DMS53 (cell line): ENCODE results near the gene AMPD2.

Source experiments
- DNase-seq: peaks from one replicate; lab custom pipeline; 2025; lab: John Stamatoyannopoulos, UW

Gene AMPD2

DNA sequence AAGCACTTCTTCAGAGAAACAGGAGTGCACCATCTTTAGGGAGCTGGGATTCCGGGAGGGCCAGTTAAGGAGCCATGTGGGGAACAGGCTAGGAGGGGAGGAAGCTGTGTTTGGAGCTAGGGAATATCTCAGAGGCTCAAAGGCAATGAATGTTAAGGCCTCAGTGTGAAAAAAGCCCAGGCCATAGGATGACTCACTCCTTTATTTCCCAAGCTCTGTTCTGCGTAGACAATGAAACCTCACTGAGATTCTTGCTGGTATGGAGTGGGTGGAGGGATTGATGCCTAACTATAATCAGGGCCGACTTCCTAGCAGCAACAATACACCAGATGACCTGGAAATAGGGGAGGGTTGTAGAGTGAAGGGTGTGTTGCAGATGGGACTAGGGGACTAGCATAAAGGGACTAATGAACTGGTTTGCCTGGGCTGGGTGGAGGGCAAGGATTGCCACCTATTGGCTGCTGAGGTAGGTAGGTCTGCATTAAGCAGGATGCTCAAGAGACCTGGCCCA lies 2.3 kb upstream of the AMPD2 start:
- DNase-seq: peak; percentile 54

DNA sequence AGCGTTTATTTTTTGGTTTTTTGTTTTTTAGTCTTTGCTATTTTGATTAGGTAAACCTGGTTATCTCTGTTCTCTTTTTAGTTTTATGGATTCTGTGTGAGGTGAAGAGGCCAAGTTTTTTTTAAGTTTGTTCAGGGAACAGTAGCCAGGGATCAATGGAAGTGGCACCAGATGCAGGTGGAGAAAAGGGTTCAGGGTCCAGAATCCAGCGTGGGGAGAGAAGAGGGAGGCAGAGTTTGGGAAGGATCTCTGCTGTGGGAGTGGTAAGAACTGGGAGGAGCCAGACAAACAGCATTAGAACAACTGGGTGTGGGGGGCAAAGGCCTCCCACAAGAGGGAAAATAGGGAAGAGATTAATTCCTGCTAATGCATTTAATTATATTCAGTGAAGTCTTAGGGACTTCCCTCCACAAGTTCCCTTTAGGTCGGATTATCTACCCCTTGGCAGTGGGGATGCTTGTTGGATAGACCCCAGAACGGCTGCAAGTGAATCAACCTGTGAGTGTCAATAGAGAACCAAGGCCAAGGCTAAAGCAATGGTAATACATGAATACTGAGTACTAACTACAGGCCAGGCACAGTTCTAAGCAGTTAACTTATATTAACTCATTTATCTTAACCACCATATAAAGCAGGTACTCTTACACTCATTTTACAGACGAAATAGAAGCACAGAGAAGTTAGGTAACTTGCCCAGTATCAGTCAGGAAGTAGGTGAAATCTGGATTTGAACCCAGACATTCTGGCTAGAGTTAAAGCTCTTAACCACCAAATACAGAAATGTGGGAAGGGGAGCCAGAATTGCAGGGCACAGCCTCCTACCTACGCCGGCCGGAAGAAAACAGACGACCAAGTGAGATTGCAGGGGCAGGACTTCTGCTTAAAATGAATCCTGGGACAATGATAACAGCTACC lies 719 bp upstream of the AMPD2 start:
- no peak for DNase-seq

DNA sequence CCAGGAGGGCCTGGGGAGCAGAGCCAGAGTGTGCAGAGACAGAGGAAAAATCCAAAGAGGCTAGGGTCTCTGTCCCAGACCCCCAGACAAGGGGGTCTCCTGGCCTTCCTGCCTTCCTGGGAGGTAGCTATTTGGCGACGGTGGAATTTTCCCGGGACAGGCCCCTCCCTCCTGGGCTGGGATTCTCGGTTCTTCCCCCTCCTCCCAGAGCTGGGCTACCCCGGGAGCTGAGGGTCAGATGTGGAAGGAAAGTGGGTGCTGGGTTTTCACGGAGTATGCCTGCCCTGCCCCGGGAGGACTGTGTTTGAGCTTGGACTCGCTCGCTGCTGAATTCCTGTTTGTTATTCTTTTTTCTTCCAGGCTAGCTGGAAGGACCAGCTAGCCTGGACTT lies 759 bp downstream of the AMPD2 start:
- peak; percentile 75 for DNase-seq

DNA sequence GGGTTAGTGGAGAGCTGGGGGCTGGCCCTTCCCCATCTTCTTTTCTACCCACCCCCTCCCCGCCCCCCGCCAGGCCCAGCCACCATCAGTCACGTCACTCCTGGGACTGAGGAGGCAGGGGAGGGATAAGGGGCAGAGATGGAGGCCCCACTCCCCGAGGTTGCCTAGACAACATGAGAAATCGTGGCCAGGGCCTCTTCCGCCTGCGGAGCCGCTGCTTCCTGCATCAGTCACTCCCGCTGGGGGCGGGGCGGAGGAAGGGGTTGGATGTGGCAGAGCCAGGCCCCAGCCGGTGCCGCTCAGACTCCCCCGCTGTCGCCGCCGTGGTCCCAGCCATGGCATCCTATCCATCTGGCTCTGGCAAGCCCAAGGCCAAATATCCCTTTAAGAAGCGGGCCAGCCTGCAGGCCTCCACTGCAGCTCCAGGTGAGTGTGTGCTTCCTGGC lies 1.2 kb downstream of the AMPD2 start:
- DNase-seq: peak; percentile 97

DNA sequence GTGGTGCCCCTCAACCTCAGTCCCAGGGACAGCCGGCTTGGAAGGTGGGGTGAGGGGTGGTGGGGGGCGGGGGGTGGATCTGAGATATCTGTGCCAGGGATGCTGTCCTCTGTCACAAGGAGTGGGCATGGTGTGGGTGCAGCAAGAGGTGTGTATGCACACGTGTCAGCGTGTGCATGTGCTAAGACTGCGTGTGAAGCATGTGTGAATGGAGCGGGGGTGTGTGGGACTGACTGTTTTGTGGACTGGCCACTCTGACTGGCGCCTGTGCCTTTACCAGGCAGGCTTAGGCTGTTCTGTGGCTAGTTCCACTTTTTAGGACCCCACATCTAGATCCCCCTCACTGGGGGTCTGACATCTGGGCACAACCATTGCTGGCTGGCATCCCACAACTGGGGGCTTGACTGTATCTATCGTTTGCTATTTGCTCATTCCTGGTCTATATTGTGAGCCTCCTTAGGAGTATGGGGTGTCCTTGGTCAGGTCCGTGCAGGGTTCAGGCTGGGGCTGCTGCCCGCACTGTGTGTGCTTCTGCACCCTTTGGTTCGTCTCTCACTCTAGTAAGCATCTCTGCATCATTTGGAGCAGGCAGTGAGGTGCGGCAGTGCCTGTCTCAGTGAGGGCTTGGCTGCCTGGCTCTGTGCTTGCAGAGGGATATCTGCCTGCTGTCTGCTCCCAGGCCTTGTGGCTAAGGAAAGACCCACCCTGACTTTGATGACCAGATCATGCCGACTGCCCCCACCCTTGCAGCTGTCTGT lies 1.9 kb downstream of the AMPD2 start:
- peak; percentile 42 for DNase-seq

DNA sequence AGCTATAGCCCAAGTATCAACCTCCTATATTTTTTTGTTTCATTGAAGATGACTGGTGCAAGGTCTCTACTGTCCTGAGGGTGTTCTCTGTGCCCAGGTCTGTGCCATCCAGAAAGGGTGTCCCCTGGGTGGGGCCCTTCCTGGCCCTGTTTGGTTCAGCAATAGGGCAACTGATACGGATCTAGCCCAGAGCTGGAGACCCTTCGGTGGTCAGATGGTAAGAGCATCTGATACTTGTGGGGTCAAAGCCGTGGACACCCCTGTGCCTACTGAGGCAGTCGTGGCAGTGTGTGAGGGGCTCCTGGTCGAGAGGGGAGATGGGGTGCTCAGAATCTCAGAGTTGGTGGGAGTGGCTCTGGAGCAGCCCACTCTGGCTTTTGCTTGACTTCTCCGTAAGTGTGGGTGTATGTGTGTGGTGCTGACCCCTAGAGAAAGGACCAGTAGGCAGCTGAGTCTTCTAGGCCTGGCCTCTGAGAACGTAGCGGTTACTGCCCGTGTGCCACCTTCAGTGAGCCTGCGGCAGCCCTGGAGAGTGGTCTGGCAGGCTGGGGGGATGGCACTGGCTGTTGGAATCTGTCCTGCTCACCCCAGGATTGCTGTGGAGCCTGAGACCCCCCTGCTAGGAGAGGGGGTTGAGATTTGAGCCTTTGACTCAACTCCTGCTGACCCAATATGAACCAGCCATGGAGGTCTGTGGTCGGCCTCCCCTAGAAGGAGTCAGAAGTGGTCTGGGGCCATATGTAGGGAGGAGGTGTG lies 2.7 kb downstream of the AMPD2 start:
- DNase-seq: no peak

GRCh38 chr1:109622895-109623294 lies 3.3 kb downstream of the AMPD2 start:
- no peak for DNase-seq

DNA sequence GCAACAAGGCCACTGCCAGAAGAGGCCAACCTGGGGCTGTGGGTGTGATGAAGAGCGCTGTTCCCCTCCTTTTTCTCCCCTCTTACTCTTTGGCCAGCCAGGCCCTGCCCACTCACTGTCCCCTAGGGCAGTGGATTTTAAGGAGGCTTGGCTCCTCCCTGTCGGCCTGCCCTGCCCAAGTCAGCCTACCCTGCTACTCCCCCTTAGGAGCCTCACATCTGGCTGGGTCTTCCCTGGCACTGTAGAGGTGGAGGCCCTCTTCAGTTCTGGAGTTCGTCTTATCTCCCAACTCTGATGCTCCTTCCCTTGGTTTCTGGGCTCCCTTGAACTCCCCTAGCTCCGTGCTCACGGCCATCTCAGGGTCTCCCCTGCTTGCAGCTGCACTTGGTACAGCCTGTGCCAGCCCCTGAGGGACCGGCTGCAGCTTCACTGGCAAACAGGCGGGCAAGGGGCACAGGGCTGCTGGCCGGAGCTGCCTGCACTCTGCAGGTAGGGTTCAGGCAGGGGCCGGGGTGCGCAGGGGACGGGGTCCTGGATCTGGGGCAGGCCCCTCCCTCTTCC lies 4.0 kb downstream of the AMPD2 start:
- no peak for DNase-seq

- DNase-seq: no peak
These were observed 4.8 kb downstream of the AMPD2 start for GRCh38 chr1:109624201-109625010.

DNA sequence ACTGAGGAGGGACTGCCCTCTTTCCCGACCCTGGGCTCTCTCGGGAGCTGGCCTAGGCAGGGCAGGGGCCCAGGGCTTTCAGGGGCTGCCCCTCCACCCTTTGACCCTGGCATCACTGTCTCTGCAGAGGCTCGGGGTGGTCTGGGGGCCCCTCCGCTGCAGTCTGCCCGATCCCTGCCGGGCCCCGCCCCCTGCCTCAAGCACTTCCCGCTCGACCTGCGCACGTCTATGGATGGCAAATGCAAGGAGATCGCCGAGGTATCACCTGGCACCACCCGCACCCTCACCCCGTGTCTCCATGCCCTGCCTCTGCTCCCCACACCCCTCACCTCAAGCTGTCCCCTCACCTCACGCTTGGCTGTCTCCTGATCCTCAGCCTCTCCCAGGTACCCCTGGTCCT lies 5.5 kb downstream of the AMPD2 start:
- DNase-seq: no peak

DNA sequence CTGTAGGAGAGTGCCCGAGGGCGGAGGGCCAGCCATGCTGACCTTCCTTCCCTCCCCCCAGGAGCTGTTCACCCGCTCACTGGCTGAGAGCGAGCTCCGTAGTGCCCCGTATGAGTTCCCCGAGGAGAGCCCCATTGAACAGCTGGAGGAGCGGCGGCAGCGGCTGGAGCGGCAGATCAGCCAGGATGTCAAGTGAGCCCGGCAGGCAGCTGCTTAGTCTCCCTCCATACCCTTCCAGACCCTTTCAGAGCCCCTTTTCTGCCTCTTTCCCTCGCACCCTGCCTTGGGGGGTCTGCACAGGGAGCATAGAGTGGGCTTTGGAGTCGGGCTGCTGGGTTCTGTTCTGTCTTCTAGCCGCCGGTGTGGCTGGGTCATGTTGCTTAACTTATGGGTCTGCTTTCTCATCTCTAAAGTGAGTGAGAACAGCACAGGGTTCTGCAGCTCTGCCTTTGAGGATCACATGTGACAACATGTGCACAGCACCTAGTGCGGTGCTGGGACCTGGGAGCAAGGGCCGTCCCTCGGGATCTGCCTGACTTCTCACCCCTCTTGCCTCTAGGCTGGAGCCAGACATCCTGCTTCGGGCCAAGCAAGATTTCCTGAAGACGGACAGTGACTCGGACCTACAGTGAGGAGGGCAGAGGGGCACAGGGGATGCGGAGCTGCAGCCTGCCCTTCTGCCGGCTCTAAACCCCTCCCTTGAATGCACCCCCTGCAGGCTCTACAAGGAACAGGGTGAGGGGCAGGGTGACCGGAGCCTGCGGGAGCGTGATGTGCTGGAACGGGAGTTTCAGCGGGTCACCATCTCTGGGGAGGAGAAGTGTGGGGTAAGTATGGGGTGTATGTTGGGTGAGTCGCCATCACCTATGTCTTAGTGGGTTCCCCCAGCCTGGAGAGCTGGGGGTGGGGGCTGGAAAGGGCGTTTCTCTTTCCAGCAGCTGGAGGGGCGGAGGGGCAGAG lies 6.2 kb downstream of the AMPD2 start:
- DNase-seq: no peak

DNA sequence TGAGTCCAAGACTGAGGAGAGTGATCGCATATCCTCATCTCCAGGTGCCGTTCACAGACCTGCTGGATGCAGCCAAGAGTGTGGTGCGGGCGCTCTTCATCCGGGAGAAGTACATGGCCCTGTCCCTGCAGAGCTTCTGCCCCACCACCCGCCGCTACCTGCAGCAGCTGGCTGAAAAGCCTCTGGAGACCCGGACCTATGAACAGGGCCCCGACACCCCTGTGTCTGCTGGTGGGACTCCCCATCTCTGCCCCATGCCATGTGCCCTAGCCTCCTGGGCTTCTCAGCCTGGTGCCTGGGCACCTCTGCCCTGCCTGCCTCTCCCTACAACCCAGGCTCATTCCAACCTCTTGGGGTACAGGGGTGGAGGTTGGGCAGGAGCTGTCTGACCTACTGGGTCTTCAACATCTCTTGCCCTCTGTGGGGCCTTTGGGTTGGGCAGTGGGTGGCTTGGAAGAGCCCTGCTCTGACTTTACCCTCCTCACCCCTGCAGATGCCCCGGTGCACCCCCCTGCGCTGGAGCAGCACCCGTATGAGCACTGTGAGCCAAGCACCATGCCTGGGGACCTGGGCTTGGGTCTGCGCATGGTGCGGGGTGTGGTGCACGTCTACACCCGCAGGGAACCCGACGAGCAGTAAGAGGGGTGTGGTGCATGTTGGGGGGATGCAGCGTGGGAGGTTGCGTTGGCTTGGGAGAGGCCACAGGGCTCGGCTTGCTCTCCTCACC lies 7.2 kb downstream of the AMPD2 start:
- no peak for DNase-seq

DNA sequence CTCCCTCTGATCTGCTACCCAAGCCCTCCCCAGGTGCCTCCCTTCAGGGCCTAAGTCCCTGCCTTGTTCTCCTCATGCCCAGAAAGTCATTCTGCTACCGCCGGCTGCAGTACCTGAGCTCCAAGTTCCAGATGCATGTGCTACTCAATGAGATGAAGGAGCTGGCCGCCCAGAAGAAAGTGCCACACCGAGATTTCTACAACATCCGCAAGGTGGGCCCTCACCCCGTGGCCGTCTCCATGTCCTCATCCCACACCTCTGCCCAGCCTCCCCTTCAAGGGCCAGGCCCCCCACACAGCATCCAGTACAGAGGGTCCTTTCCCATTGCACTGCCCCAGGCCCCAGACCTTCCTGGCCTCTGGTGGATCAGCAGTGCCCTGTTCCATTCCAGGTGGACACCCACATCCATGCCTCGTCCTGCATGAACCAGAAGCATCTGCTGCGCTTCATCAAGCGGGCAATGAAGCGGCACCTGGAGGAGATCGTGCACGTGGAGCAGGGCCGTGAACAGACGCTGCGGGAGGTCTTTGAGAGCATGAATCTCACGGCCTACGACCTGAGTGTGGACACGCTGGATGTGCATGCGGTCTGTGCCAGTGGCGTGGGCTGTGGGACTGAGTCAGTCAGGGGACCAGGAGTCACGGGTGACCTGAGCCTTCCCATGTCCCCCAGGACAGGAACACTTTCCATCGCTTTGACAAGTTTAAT lies 8.2 kb downstream of the AMPD2 start:
- no peak for DNase-seq

DNA sequence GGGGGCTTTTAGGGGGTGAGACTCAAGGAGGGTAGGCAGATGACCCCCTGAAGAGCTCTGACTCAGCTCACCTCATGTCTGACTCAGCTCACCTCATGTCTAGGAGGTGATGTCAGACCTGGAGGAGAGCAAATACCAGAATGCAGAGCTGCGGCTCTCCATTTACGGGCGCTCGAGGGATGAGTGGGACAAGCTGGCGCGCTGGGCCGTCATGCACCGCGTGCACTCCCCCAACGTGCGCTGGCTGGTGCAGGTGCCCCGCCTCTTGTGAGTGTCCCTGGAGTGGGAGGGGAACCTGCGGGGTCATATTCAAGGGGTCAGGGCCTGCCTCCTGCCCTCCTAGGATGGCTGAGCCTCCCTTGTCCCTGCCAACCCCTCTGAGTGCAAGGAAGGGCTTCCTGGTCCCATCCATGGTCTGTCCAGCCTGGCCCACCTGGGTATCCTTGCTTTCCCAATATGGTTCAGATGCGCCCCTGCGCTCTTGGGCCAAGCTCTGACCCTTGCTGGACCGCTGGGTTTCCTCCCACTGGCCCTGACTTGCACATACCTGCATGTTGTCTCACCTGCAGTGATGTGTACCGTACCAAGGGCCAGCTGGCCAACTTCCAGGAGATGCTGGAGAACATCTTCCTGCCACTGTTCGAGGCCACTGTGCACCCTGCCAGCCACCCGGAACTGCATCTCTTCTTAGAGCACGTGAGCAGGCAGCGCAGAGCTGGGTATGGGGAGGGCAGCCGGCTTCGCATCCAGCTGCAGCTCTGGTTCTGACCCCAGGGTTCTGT lies 9.1 kb downstream of the AMPD2 start:
- DNase-seq: peak; percentile 36

GRCh38 chr1:109629372-109630030 lies 9.9 kb downstream of the AMPD2 start:
- no peak for DNase-seq

- DNase-seq: no peak
These were observed 10.7 kb downstream of the AMPD2 start for GRCh38 chr1:109630081-109630897.
